GM03348 (cell line): Measurements from ENCODE around the gene FLYWCH1.

Experiments used
- DNase-seq: peaks from one replicate; pipeline ENCODE4 v3.0.0; 2012; ENCODE audit warnings: low spot score

FLYWCH1 gene

GRCh38 chr16:2968738-2969544 lies 57.2 kb downstream of the FLYWCH1 start, which contains the start of gene PAQR4:
Gene PAQR4 (plus strand): TSS chr16:2969348. CDS start chr16:2969675, 327 bp downstream.
- peak; percentile 97 for DNase-seq

DNA sequence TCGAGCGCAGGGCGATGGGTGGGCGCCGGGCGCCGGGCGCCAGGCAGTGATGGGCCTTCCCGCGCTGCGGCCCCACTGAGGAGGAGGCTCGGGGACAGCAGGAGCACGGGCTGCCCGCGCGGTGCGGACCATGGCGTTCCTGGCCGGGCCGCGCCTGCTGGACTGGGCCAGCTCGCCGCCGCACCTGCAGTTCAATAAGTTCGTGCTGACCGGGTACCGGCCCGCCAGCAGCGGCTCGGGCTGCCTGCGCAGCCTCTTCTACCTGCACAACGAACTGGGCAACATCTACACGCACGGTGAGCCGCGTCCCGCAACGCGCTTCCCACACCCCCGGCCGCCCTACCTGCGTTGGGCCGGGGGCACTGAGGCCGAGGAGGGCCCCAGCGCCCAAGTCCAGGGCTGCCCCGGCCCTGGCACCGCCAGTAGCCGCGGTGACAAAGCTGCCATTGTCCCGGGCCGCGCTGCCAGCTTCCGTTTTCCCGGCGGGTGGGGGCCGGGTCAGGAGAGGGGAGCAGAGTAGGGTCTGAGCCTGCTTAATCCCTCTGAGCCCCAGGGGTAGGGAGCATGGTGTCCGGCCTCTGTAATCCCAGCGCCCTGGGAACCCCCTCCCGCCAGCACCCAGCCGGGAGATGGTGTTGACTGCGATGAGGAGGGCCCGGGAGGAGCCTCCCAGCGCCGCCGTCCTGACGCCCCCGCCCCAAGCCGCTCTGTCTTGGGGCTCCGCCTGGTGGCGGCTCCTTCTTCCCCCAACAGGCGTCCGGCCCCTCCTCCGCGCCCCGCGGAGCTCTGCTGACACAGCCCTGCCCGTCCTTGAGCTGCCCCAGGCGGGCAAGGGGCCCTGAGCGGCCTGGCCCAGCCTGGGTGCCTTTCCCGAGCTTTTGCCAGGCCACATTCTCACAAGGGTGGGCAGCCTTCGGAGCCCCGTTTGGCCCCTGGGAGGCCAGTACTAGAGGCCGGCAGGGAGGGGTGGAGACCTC lies 58.1 kb downstream of the FLYWCH1 start:
- peak; percentile 78 for DNase-seq

- no peak for DNase-seq
Observed at GRCh38 chr16:2970563-2970962, 58.8 kb downstream of the FLYWCH1 start.

DNA sequence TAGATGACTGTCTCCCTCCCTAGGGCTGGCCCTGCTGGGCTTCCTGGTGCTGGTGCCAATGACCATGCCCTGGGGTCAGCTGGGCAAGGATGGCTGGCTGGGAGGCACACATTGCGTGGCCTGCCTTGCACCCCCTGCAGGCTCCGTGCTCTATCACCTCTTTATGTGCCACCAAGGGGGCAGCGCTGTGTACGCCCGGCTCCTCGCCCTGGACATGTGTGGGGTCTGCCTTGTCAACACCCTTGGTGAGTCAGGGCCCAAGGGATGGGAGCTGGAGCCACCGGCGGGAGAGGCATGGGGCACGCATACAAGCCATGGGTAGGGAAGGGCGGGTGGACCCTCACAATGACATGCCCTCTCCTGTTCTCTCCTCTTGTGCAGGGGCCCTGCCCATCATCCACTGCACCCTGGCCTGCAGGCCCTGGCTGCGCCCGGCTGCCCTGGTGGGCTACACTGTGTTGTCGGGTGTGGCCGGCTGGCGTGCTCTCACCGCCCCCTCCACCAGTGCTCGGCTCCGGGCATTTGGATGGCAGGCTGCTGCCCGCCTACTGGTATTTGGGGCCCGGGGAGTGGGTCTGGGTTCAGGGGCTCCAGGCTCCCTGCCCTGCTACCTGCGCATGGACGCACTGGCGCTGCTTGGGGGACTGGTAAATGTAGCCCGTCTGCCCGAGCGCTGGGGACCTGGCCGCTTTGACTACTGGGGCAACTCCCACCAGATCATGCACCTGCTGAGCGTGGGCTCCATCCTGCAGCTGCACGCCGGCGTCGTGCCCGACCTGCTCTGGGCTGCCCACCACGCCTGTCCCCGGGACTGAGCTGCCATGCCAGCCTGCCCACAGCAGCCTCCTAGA lies 59.6 kb downstream of the FLYWCH1 start:
- no peak for DNase-seq

- DNase-seq: no peak
Observed at GRCh38 chr16:2971985-2972784, 60.5 kb downstream of the FLYWCH1 start.

- DNase-seq: no peak
Observed at GRCh38 chr16:2973093-2973492, 61.4 kb downstream of the FLYWCH1 start.

DNA sequence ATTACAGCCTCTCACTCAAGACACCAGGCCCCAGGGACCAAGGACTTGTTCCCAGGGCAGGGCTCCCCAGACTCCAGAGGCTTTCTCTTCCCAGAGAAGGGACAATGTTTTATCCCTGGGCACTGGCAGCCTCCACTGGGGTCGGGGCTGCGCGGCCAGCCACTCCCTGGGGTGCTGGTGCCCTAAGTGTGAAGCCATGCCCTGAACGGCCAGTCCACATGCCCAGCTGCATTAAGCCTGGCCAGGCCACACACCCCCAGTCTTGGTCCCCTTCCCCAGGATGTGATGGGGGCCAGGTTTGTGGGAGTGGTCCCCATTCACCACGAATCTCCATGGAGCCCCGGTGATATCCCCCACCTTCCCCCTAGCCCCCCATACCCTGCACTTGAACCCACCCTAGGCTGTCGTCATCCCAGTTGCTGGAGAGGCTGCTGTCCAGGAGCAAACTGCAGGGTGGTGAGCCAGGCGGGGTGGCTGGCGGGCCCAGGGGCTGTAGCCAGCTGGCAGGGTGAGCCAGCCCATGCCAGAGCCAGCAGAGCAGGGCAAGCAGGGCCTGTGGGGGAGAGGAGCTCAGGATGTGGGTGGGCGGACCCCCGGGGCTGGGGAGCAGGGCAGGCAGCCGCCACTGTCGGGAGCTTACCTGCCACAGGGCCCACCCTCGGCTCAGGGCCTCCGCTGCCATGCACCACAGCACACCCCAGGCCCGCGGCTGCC lies 62.0 kb downstream of the FLYWCH1 start:
- no peak for DNase-seq

DNA sequence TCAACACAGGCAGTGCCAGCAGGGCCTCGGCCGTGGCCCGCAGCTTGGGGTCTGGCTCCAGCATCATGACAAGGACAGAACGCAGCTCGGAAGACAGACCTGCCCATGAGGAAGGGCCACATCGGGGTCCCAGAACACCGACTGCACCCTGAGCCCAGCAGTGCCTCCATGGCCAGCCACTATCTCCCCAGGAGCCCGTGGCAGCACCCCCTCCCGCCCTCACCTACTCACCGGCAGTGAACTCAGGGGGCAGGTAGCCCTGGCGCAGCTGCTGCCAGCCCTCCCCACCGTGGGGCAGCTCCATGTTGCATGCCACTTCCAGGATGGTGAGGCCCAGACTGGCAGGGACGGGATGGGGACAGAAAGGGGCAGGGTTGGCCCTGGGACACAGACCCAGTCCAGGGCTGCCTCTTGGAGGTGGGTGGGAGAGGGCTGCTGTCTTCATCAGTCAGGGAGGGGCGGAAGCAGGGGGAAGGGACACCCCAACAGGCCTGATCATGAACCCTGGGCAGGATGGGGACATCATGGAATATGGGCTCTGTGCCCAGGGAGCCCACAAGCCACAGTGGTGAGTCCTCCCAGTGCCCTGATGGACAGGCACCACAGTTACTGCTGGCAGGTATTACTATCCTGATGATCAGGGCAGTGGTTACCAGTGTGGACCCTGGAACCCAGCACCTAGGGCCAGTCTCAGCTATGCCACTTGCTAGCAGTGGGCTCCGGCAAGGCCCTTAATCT lies 62.8 kb downstream of the FLYWCH1 start:
- DNase-seq: no peak

DNA sequence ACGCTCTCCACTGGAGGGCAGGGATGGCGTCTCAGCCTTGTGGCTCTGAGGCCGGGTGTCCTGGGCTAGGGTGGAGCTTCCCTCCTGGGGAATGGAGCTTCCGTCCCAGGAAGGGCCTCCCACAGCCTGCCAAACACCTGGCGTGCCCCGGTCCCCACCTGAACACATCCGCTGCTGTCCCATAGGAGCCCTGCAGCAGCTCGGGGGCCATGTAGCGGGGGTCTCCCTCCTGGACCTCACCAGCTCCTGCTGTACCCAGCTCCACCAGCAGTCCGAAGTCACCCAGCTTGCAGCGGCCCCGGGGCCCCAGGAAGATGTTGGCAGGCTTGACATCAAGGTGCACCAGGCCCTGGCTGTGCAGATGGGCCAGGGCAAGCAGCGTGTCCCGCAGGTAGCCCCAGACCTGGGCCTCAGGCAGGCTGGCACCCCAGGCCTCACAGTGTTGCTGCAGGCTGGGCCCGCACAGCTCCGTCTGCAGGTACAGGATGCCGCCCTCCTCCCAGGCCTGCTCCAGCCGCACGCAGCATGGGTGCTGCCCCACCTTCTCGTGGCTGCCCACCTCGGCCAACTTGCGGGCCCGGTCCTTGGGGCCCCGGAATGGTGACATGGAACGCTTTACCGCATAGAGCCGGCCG lies 63.5 kb downstream of the FLYWCH1 start:
- no peak for DNase-seq

DNA sequence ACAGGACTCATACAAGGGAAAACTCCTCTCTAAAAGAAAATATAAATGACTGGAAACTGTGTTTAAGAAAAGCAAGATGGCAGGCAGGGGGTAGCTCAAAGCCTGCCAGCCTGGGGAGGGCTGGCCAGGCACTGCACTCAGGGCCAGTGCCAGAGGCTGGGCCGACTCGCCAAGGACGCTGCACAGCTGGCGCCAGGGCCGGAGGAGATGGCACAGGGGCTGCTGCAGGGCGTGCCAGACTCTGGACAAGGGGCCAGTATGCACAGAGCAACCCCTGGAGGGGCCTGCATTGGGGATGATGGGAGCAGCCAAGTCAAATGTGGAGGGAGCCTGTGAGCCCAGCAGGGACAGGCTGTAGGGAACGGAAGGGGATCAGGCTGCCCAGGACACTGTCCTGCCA lies 64.5 kb downstream of the FLYWCH1 start:
- DNase-seq: no peak

- no peak for DNase-seq
Observed at GRCh38 chr16:2976673-2977072, 64.9 kb downstream of the FLYWCH1 start.

DNA sequence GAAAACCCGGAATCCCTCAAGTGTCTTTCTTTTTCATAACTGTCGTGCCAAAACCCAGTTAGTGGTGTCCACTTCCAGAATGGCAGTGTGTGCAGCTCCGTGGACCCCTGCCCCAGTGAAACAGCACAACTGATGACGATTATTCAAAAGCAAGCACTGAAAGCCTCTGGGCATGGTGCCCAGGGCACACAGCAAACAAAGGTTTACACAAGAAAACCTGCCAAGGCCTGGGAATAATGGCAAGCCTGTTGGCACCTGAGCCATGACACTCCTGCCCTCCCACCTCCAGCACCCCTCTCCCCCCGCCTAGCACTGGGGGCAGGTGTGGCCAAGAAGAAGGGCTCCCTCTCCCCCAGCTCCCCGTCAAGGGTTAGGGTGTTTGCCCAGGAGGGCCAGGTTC lies 65.7 kb downstream of the FLYWCH1 start:
- no peak for DNase-seq

DNA sequence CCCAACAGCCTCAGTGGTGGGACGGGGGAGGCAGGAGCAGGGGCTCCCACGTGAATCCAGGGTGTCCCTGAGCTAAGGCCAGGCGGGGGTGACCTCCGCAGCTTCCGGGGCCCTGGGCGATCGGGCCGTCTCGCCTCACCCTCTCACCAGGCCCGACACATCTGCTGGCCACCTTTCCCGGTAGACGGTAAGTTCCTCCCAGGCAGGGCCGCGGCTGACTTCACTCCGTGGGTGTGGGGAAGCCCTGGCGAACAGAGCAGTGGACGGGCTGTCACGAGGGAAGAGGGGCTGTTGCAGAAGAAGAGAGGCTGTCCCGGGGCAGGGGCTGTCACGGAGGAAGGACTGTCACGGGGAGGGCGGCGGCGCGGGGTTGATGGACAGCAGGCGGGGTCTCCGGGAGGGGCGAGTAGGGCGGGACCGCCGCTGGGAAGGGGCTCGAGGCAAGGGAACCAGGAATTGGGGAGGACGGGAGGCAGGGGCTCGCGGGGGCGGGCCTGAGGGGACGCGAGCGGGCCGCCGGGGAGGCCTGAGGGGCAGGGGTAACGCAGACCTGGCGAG lies 68.0 kb downstream of the FLYWCH1 start:
- no peak for DNase-seq

DNA sequence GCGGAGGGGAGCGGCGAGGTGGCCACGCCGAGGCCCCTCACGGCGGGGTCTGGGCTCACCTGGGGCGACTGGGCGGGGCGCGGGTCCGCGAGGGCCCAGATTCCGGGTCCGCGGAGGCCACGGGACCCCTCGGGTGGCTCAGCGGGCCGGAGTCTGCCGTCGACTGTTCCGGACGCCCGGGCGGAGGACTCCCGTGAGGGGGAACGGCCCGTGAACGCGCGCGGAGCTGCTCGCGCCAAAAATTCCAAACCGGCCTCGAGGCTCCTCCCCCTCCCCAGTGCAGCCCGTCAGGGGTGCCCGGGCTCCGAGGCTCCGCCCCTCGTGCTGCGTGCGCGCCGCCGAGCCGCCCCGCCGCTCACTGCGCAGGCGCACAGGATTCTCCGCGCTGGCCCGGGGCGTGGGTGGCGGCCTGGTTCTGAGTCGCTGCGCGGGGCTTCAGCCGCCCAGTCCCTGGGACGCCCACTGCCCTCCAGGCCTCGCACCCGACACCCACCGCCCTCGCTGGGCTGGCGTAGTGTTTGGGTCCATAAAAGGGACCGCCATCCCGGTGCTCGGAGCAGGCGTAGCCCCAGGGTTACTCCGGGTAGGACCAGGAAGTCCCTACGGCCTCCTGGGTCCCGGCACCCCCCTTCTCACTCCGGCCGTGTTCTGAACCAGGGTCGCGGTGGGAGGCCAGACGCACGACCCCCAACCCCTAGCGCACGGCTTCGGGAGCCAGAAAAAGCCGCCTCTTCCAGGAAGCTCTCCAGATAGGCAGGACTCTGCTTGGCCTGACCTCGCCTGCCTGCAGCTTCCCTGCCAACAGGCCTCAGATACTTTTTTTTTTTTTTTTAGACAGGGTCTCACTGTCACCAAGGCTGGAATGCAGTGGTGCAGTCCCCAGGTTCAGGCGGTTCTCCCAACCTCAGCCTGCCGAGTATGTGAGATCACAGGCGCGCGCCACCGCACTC lies 68.8 kb downstream of the FLYWCH1 start, which contains the start of gene PKMYT1:
PKMYT1 (minus strand) TSS at position 220 of the 950 bp plus-strand sequence. CDS start 789 bp downstream, outside the sequence.
- peak; percentile 100 for DNase-seq

- no peak for DNase-seq
Observed at GRCh38 chr16:2981177-2981898, 69.6 kb downstream of the FLYWCH1 start.

GRCh38 chr16:2981899-2982250 lies 70.1 kb downstream of the FLYWCH1 start:
- no peak for DNase-seq

- no peak for DNase-seq
Observed at GRCh38 chr16:2982402-2982801, 70.7 kb downstream of the FLYWCH1 start.
